ENCODE results near the gene ZNF805. TPM values are rescaled to one million over a fixed set of nuclear protein-coding genes. Genes with fewer than 3 reads are reported as not detected.

The ZNF805 gene
- total RNA-seq, 1 experiment from 2014 or later: 18.2 TPM

DNA sequence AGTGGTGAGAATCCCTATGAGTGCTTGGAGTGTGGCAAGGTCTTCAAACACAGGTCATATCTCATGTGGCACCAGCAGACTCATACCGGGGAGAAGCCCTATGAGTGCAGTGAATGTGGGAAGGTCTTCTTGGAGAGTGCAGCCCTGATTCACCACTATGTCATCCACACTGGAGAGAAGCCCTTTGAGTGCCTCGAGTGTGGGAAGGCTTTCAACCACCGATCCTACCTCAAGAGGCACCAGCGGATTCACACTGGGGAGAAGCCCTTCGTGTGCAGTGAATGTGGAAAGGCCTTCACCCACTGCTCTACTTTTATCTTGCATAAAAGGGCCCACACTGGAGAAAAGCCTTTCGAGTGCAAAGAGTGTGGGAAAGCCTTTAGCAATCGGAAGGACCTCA lies 28.3 kb upstream of the ZNF805 start (continued):
- TF ChIP-seq USF2 (CRISPR knock-in tag; IDR thresholded peaks at IDR 0.05): no peak
- TF ChIP-seq, protein P1, sequence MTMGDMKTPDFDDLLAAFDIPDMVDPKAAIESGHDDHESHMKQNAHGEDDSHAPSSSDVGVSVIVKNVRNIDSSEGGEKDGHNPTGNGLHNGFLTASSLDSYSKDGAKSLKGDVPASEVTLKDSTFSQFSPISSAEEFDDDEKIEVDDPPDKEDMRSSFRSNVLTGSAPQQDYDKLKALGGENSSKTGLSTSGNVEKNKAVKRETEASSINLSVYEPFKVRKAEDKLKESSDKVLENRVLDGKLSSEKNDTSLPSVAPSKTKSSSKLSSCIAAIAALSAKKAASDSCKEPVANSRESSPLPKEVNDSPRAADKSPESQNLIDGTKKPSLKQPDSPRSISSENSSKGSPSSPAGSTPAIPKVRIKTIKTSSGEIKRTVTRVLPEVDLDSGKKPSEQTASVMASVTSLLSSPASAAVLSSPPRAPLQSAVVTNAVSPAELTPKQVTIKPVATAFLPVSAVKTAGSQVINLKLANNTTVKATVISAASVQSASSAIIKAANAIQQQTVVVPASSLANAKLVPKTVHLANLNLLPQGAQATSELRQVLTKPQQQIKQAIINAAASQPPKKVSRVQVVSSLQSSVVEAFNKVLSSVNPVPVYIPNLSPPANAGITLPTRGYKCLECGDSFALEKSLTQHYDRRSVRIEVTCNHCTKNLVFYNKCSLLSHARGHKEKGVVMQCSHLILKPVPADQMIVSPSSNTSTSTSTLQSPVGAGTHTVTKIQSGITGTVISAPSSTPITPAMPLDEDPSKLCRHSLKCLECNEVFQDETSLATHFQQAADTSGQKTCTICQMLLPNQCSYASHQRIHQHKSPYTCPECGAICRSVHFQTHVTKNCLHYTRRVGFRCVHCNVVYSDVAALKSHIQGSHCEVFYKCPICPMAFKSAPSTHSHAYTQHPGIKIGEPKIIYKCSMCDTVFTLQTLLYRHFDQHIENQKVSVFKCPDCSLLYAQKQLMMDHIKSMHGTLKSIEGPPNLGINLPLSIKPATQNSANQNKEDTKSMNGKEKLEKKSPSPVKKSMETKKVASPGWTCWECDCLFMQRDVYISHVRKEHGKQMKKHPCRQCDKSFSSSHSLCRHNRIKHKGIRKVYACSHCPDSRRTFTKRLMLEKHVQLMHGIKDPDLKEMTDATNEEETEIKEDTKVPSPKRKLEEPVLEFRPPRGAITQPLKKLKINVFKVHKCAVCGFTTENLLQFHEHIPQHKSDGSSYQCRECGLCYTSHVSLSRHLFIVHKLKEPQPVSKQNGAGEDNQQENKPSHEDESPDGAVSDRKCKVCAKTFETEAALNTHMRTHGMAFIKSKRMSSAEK (CRISPR knock-in tag; IDR thresholded peaks at IDR 0.05; ENCODE audit: borderline replicate concordance): no peak
- no peak for TF ChIP-seq EMX1 (CRISPR knock-in tag; IDR thresholded peaks at IDR 0.05)

GRCh38 chr19:57227502-57227901 lies 12.9 kb upstream of the ZNF805 start:
- TF ChIP-seq PRDM15 (CRISPR knock-in tag; IDR thresholded peaks at IDR 0.05): no peak
- no peak for TF ChIP-seq CBFB (CRISPR knock-in tag; IDR thresholded peaks at IDR 0.05; ENCODE audit: low read depth)
- TF ChIP-seq ZNF671 (CRISPR knock-in tag; IDR thresholded peaks at IDR 0.05): no peak
- no peak for TF ChIP-seq ZNF317 (CRISPR knock-in tag; IDR thresholded peaks at IDR 0.05; ENCODE audit: borderline replicate concordance, low read depth)
- TF ChIP-seq, protein P2, sequence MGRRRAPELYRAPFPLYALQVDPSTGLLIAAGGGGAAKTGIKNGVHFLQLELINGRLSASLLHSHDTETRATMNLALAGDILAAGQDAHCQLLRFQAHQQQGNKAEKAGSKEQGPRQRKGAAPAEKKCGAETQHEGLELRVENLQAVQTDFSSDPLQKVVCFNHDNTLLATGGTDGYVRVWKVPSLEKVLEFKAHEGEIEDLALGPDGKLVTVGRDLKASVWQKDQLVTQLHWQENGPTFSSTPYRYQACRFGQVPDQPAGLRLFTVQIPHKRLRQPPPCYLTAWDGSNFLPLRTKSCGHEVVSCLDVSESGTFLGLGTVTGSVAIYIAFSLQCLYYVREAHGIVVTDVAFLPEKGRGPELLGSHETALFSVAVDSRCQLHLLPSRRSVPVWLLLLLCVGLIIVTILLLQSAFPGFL (CRISPR knock-in tag; IDR thresholded peaks at IDR 0.05; ENCODE audit: borderline replicate concordance): no peak
- TF ChIP-seq OVOL2 (CRISPR knock-in tag; IDR thresholded peaks at IDR 0.05; ENCODE audit: borderline replicate concordance): no peak
- no peak for TF ChIP-seq HMGA2 (CRISPR knock-in tag; IDR thresholded peaks at IDR 0.05)
- TF ChIP-seq SOX15 (CRISPR knock-in tag; IDR thresholded peaks at IDR 0.05): no peak
- no peak for TF ChIP-seq CTCF (IDR thresholded peaks at IDR 0.05)
- no peak for TF ChIP-seq CREB1 (CRISPR knock-in tag; IDR thresholded peaks at IDR 0.05)
- no peak for TF ChIP-seq GRHL2 (CRISPR knock-in tag; IDR thresholded peaks at IDR 0.05; ENCODE audit: insufficient replicate concordance, severe bottlenecking)
- TF ChIP-seq SMAD4 (CRISPR knock-in tag; IDR thresholded peaks at IDR 0.05): no peak
- TF ChIP-seq ZNF416 (CRISPR knock-in tag; IDR thresholded peaks at IDR 0.05): no peak
- ATAC-seq: no peak
- POLR2A ChIA-PET: no interaction called here

More at GRCh38 chr19:57227502-57227901, 12.9 kb upstream of the ZNF805 start:
- Mint-ChIP-seq H3K36me3 (no peaks in the 10 kb centered on the region), H3K9me3 (no peaks in the 10 kb centered on the region), H3K27me3 (ENCODE audit: low read depth) (peaks cover 9% of the 10 kb centered on the region), H3K4me3 (no peak overlapping the region), H3K4me1 (peaks cover 4% of the 10 kb centered on the region; the same call in 1 of the 2 replicates), H3K27ac (no peak overlapping the region)
- no peak for DNase-seq (ENCODE audit: low spot score)
- CTCF ChIA-PET: no interaction called here
